HG03439 (cell line): ENCODE data around the gene SDHAF2.
"Not testable (repeated sequence)": the region's sequence is repeated elsewhere in the genome, so short reads cannot be mapped to it uniquely, and the experiment has no call there.

ENCODE experiments used
- ATAC-seq: cut with Tn5 transposase; IDR thresholded peaks from one replicate; pipeline ENCODE4 v1.9.1; 2021; ENCODE audit warnings: mild to moderate bottlenecking, moderate library complexity; ENCODE audit not compliant: unreplicated experiment

The SDHAF2 gene

GRCh38 chr11:61422226-61422625, 7.7 kb upstream of the SDHAF2 start:
- no peak for ATAC-seq

GRCh38 chr11:61425367-61426131, 4.4 kb upstream of the SDHAF2 start:
- ATAC-seq = no peak

GRCh38 chr11:61429346-61429690, 606 bp upstream of the SDHAF2 start:
- ATAC-seq = peak; percentile 42

GRCh38 chr11:61430839-61431238, 915 bp downstream of the SDHAF2 start:
- ATAC-seq = not testable (repeated sequence)

- ATAC-seq = no peak
Measured at GRCh38 chr11:61437496-61437895, 7.6 kb downstream of the SDHAF2 start.

GRCh38 chr11:61439615-61440014, 9.7 kb downstream of the SDHAF2 start:
- ATAC-seq = no peak

GRCh38 chr11:61442616-61443015, 12.7 kb downstream of the SDHAF2 start:
- no peak for ATAC-seq

GRCh38 chr11:61445516-61445915, 15.6 kb downstream of the SDHAF2 start:
- ATAC-seq = no peak

GRCh38 chr11:61446211-61446651, 16.3 kb downstream of the SDHAF2 start:
- peak; percentile 71 for ATAC-seq

- ATAC-seq = no peak
Measured at GRCh38 chr11:61447601-61448551, 18.0 kb downstream of the SDHAF2 start.

- ATAC-seq = no peak
Measured at GRCh38 chr11:61448552-61448927, 18.6 kb downstream of the SDHAF2 start.

- no peak for ATAC-seq
Measured at GRCh38 chr11:61452825-61453224, 22.9 kb downstream of the SDHAF2 start.

GRCh38 chr11:61453695-61454094, 23.8 kb downstream of the SDHAF2 start:
- no peak for ATAC-seq

- ATAC-seq = no peak
Measured at GRCh38 chr11:61454520-61454919, 24.6 kb downstream of the SDHAF2 start.

- ATAC-seq = no peak
Measured at GRCh38 chr11:61460474-61460881, 30.6 kb downstream of the SDHAF2 start.

GRCh38 chr11:61460986-61461385, 31.1 kb downstream of the SDHAF2 start:
- no peak for ATAC-seq

- not testable (repeated sequence) for ATAC-seq
Measured at GRCh38 chr11:61467602-61468001, 37.7 kb downstream of the SDHAF2 start.

- ATAC-seq = no peak
Measured at GRCh38 chr11:61468002-61468401, 38.1 kb downstream of the SDHAF2 start.

GRCh38 chr11:61472282-61472681, 42.4 kb downstream of the SDHAF2 start:
- ATAC-seq = no peak

- ATAC-seq = no peak
Measured at GRCh38 chr11:61472868-61473267, 42.9 kb downstream of the SDHAF2 start.

- no peak for ATAC-seq
Measured at GRCh38 chr11:61473370-61474012, 43.6 kb downstream of the SDHAF2 start.
